ENCODE measurements around the gene CD27.
"Not testable (repeated sequence)": the region's sequence is repeated elsewhere in the genome, so short reads cannot be mapped to it uniquely, and the experiment has no call there.

CD27 gene

DNA sequence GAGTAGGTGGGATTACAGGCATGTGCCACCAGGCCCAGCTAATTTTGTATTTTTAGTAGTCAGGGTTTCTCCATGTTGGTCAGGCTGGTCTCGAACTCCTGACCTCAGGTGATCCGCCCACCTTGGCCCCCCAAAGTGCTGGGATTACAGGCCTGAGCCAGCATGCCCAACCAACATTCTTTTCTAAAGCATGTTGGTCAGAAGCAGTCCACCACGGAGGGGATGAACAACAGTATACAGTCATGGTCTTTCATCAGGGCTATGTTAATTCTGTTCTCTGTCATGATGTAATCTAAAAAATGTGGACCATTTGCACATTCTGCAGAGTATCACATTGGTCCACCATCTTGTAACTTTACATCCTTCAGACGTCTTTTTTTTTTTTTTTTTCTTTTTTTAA, 44.7 kb downstream of the CD27 start:
- DNase-seq, result no peak

DNA sequence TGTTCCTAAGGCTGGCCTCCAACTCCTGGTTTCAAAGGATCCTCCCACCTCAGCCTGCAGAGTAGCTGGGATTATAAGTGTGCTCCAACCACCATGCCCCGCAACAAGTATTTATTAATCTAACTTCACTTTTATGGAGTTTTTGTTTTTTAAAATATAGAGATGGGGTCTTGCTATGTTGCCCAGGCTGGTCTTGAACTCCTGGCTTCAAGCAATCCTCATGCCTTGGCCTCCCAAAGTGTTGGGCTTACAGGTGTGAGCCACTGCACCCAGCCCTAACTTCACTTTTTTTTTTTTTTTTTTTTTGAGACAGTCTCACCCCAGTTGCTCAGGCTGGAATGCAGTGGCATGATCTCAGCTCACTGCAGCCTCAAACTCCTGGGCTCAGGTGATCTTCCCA, 45.9 kb downstream of the CD27 start:
- DNase-seq, result not testable (repeated sequence)

DNA sequence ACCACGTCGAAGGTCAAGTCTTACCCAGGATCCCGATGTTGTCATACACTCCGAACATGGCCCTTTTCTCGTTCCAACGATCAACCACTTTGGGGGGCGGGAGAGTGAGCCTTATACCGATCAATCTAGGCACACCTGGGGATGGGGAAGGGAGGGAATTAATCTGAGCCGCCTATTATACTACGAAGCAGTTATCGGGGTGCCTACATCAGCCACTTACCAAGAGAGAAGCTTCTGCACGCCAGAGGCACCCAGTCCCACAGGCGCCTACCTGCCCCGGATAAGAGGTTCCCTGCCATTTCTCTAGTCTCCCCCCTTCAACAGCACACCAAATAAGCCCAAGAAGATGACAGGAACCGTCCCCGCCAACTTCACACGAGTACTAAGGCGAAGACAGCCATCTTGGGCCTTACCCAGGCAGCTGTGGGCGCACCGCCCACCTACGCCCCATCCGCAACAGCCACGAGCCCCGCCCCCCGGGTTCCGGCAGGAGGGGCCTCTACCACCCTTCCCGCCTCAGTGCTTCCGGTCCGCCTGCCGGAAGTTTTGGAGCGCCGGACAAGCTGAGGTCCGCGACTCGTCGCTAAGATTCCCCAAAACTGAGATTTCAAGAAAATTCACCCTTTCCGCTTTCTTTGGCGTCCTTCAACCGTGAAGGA, 48.2 kb downstream of the CD27 start, which contains the start of gene MRPL51:
Gene MRPL51, minus strand, starts transcription at position 425 of the 659 bp plus-strand sequence. Its CDS starts 126 bp downstream, at position 299.
- DNase-seq, result peak; percentile 96

GRCh38 chr12:6493497-6494257, 48.9 kb downstream of the CD27 start, which contains the start of gene NCAPD2:
Gene NCAPD2 (plus strand): TSS chr12:6494102. CDS start chr12:6495099, 997 bp downstream.
- DNase-seq, result peak; percentile 98

- DNase-seq, result no peak
Observed at GRCh38 chr12:6494258-6494743, 49.5 kb downstream of the CD27 start.

- DNase-seq, result no peak
Observed at GRCh38 chr12:6494968-6495367, 50.2 kb downstream of the CD27 start.

DNA sequence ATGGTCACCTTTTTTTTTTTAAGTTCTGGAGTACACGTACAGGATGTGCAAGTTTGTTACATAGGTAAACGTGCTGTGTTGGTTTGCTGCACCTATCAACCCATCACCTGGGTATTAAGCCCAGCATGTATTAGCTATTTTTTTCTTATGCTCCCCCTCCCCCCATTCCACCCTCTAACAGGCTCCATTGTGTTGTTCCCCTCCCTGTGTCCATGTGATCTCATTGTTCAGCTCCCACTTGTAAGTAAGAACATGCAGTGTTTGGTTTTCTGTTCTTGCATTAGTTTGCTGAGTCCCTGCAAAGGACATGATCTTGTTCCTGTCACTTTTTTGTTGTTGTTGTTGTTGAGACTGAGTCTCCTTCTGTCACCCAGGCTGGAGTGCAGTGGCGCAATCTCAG, 52.5 kb downstream of the CD27 start:
- DNase-seq, result not testable (repeated sequence)

GRCh38 chr12:6500466-6500865, 55.7 kb downstream of the CD27 start:
- DNase-seq, result no peak
